ENCODE data around the gene GP1BB.

GP1BB gene

GRCh38 chr22:19723232-19723982 lies at the start of gene GP1BB:
TSS of gene GP1BB (plus strand) at chr22:19723539. CDS start at chr22:19723570, 31 bp downstream.
- no peak within 1 kb of the TSS for H3K9ac ChIP-seq (ENCODE audit: low read length)
- no peaks in the 10 kb centered on the region for H3K9me3 ChIP-seq (replicated peaks; ENCODE audit: insufficient read depth, low read length)
- DNase-seq = no peak
- peaks cover 80% of the 10 kb centered on the region for H3K27me3 ChIP-seq (replicated peaks; ENCODE audit: insufficient read depth, low read length)
- H3K9me2 ChIP-seq (replicated peaks; ENCODE audit: insufficient read depth, low read length) = no peaks in the 10 kb centered on the region
- no peaks in the 10 kb centered on the region for H4K20me1 ChIP-seq (ENCODE audit: insufficient read depth, low read length)
- no peaks in the 10 kb centered on the region for H3K4me1 ChIP-seq (ENCODE audit: low read length)
- H3F3A ChIP-seq (ENCODE audit: insufficient read depth, low read length) = no peaks in the 10 kb centered on the region
- no peak within 1 kb of the TSS for H3K4me3 ChIP-seq (ENCODE audit: low read length)
- no peak within 1 kb of the TSS for H2AFZ ChIP-seq (ENCODE audit: low read length)
- TF ChIP-seq EZH2phosphoT487 (IDR thresholded peaks at IDR 0.05; ENCODE audit: low read length) (no peak), EZH2 (optimal IDR thresholded peaks at IDR 0.05; ENCODE audit: low read depth, low read length) (no peak), CTCF (IDR thresholded peaks at IDR 0.05; ENCODE audit: low read length) (no peak)
- no peaks in the 10 kb centered on the region for H3K79me2 ChIP-seq (ENCODE audit: low read length)
- H3K27ac ChIP-seq (ENCODE audit: low read length) = no peak within 1 kb of the TSS
- H3K4me2 ChIP-seq (ENCODE audit: low read depth, low read length) = no peak within 1 kb of the TSS
- H3K36me3 ChIP-seq (replicated peaks; ENCODE audit: insufficient read depth, low read length) = no peaks in the 10 kb centered on the region

DNA sequence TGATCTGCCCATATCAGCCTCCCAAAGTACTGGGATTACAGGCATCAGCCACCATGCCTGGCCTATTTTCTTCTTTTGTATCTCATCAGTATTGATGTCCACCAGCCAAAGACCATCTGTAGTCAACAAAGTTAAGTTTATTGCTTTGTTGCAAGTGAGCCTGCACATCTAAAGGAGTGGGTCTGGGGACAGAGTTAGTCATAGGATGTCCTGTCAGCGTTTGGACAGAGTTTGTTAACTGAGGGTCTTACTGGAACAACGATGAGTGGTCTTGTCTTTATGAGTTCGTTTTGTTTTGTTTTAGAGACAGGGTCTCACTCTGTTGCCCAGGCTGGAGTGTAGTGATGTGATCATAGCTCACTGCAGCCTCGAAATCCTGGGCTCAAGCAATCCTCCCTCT lies 49.7 kb upstream of the GP1BB start:
- Histone ChIP-seq H3K4me1 (ENCODE audit: low read length) (no peaks in the 10 kb centered on the region), H4K20me1 (ENCODE audit: insufficient read depth, low read length) (no peaks in the 10 kb centered on the region), H3F3A (ENCODE audit: insufficient read depth, low read length) (no peaks in the 10 kb centered on the region), H3K27me3 (replicated peaks; ENCODE audit: insufficient read depth, low read length) (peaks cover 23% of the 10 kb centered on the region), H3K79me2 (ENCODE audit: low read length) (no peaks in the 10 kb centered on the region), H3K9me2 (replicated peaks; ENCODE audit: insufficient read depth, low read length) (no peaks in the 10 kb centered on the region), H3K27ac (ENCODE audit: low read length) (no peak overlapping the region), H3K9me3 (replicated peaks; ENCODE audit: insufficient read depth, low read length) (no peaks in the 10 kb centered on the region), H2AFZ (ENCODE audit: low read length) (no peak overlapping the region), H3K4me3 (ENCODE audit: low read length) (no peak overlapping the region), H3K4me2 (ENCODE audit: low read depth, low read length) (no peak overlapping the region), H3K9ac (ENCODE audit: low read length) (no peak overlapping the region), H3K36me3 (replicated peaks; ENCODE audit: insufficient read depth, low read length) (no peaks in the 10 kb centered on the region)
- no peak for DNase-seq
- no peak for TF ChIP-seq EZH2phosphoT487 (IDR thresholded peaks at IDR 0.05; ENCODE audit: low read length)
- TF ChIP-seq EZH2 (optimal IDR thresholded peaks at IDR 0.05; ENCODE audit: low read depth, low read length) = no peak
- TF ChIP-seq CTCF (IDR thresholded peaks at IDR 0.05; ENCODE audit: low read length) = no peak

DNA sequence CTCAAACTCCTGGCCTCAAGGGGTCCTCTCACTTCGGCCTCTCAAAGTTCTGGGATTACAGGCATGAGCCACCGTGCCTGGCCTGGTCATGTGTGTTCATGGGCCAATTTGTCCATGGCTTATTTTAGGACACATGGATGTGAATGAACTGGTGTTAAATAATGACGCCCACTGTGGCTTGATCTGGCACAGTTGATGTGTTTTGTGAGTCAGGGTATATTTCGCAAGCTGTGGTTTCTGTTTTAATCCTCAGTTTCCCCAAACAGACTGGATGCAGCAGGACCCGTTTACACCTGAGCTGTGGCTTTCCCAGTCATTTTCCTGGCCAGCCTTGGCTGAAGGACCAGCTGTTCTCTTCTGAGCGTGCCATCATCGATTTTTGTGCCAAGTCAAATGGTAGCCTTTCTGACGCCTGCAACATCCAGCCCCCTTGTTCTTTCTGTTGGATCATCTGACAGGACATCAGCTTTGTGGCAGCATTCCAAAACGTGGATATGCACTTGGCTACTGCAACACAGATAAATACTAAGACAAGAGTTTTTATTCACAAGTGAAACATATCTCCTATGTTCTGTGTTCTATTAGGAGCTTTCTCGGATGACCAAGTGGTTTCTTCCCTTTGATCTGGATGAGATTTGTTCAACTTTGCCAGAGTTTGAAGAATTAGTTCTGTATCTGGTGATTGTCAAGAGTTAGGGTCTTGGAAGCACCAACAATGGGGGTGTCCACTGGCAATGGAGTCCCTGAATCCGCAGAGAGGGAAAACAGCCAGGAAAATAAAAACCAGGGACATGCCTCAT lies 49.0 kb upstream of the GP1BB start:
- Histone ChIP-seq H4K20me1 (ENCODE audit: insufficient read depth, low read length) (no peaks in the 10 kb centered on the region), H3K4me3 (ENCODE audit: low read length) (no peak overlapping the region), H3K9ac (ENCODE audit: low read length) (no peak overlapping the region), H3K9me3 (replicated peaks; ENCODE audit: insufficient read depth, low read length) (no peaks in the 10 kb centered on the region), H3K36me3 (replicated peaks; ENCODE audit: insufficient read depth, low read length) (no peaks in the 10 kb centered on the region), H3K4me1 (ENCODE audit: low read length) (no peaks in the 10 kb centered on the region), H2AFZ (ENCODE audit: low read length) (no peak overlapping the region), H3F3A (ENCODE audit: insufficient read depth, low read length) (no peaks in the 10 kb centered on the region), H3K4me2 (ENCODE audit: low read depth, low read length) (no peak overlapping the region), H3K79me2 (ENCODE audit: low read length) (no peaks in the 10 kb centered on the region), H3K27me3 (replicated peaks; ENCODE audit: insufficient read depth, low read length) (peaks cover 20% of the 10 kb centered on the region), H3K9me2 (replicated peaks; ENCODE audit: insufficient read depth, low read length) (no peaks in the 10 kb centered on the region), H3K27ac (ENCODE audit: low read length) (no peak overlapping the region)
- DNase-seq = no peak
- no peak for TF ChIP-seq CTCF (IDR thresholded peaks at IDR 0.05; ENCODE audit: low read length)
- TF ChIP-seq EZH2 (optimal IDR thresholded peaks at IDR 0.05; ENCODE audit: low read depth, low read length) = no peak
- no peak for TF ChIP-seq EZH2phosphoT487 (IDR thresholded peaks at IDR 0.05; ENCODE audit: low read length)
